OCI-LY1 (cell line): ENCODE data around the gene PIAS4.

Source experiments
- H2AFZ ChIP-seq: fragments of 200-600 bp; sonication (generic), shearing (Covaris generic); 2 replicates; pipeline ENCODE4 v1.6.0; 2014; ENCODE audit warnings: antibody characterized with exemption, mild to moderate bottlenecking, low read length
- H3F3A ChIP-seq: fragments of 200-600 bp; sonication (generic), shearing (Covaris generic); 2 replicates; pipeline ENCODE4 v1.6.0; 2014; ENCODE audit warnings: mild to moderate bottlenecking, antibody characterized with exemption, low read length, moderate library complexity; ENCODE audit not compliant: insufficient read depth
- H3K27ac ChIP-seq: fragments of 200-600 bp; sonication (generic); 2 replicates; pipeline ENCODE4 v1.5.1; 2014; ENCODE audit warnings: low read length, mixed run types, mild to moderate bottlenecking, low read depth; ENCODE audit not compliant: poor library complexity, severe bottlenecking
- H3K27me3 ChIP-seq: fragments of 200-600 bp; sonication (generic); 2 replicates; pipeline ENCODE4 v1.6.0; 2014; ENCODE audit warnings: antibody characterized with exemption, mild to moderate bottlenecking, low read length, moderate library complexity; ENCODE audit not compliant: insufficient read depth
- H3K36me3 ChIP-seq: fragments of 200-600 bp; sonication (generic); 2 replicates; pipeline ENCODE4 v1.6.1; 2014; ENCODE audit warnings: mild to moderate bottlenecking, antibody characterized with exemption, low read length, moderate library complexity, mixed read lengths; ENCODE audit not compliant: insufficient read depth
- H3K4me1 ChIP-seq: fragments of 200-600 bp; sonication (generic); 2 replicates; pipeline ENCODE4 v1.5.1; 2014; ENCODE audit warnings: mild to moderate bottlenecking, low read length, moderate library complexity; ENCODE audit not compliant: insufficient read depth, severe bottlenecking
- H3K4me2 ChIP-seq: fragments of 200-600 bp; sonication (generic), shearing (Covaris generic); 2 replicates; pipeline ENCODE4 v1.6.1; 2014; ENCODE audit warnings: low read length
- H3K4me3 ChIP-seq: fragments of 200-600 bp; sonication (generic); 2 replicates; pipeline ENCODE4 v1.5.1; 2014; ENCODE audit warnings: low read length, low read depth, mild to moderate bottlenecking, mixed read lengths; ENCODE audit not compliant: poor library complexity, severe bottlenecking
- H3K79me2 ChIP-seq: fragments of 200-600 bp; shearing (Covaris generic); 2 replicates; pipeline ENCODE4 v1.6.1; 2016; ENCODE audit warnings: mixed run types, low read length, mixed read lengths; ENCODE audit not compliant: insufficient read depth
- H3K9ac ChIP-seq: fragments of 200-600 bp; sonication (generic), shearing (Covaris generic); 2 replicates; pipeline ENCODE4 v1.6.1; 2014; ENCODE audit warnings: mild to moderate bottlenecking, low read length, mixed read lengths
- H3K9me2 ChIP-seq: fragments of 200-600 bp; sonication (generic), shearing (Covaris generic); 2 replicates; pipeline ENCODE4 v1.6.1; 2014; ENCODE audit warnings: low read depth, mild to moderate bottlenecking, low read length, mixed read lengths
- H3K9me3 ChIP-seq: fragments of 200-600 bp; shearing (Covaris generic); 2 replicates; pipeline ENCODE4 v1.6.1; 2014; ENCODE audit warnings: low read length, mixed read lengths
- H4K20me1 ChIP-seq: fragments of 200-600 bp; sonication (generic), shearing (Covaris generic); 2 replicates; pipeline ENCODE4 v1.6.0; 2016; ENCODE audit warnings: mild to moderate bottlenecking, low read length; ENCODE audit not compliant: insufficient read depth
- EZH2 ChIP-seq: fragments of 200-600 bp; sonication (generic), shearing (Covaris generic); IDR thresholded peaks from 2 replicates; pipeline ENCODE4 v1.8.0; 2017; ENCODE audit warnings: borderline replicate concordance, mixed run types, mild to moderate bottlenecking, antibody characterized with exemption, low read length, moderate library complexity, mixed read lengths
- TF ChIP-seq, protein P1 (sequence below): fragments of 200-600 bp; sonication (generic), shearing (Covaris generic); IDR thresholded peaks from 2 replicates; pipeline ENCODE4 v1.5.1; 2017; ENCODE audit warnings: mild to moderate bottlenecking, antibody characterized with exemption, low read length, moderate library complexity, mixed read lengths

The PIAS4 gene

DNA sequence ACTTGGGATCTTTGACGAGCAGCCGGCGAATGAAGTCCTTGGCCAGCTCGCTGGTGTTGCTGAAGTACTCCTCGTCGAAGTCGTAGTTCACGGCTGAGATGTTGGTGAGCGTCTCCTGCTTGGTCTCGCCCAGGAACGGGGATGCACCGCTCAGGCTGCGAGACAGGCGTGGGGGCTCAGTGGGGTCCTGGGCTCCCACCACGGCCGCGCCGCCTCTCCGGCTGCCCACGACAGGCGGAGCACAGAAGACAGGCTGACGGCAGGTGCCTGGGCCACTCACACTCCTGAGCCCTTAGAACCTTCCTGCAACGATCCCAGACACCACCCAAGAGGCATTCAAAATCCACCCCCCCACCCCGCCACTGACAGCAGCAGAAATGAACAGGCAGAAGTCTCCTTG lies 46.5 kb upstream of the PIAS4 start:
- no peaks in the 10 kb centered on the region for H3K79me2 ChIP-seq
- H3K9ac ChIP-seq: no peak overlapping the region
- no peaks in the 10 kb centered on the region for H4K20me1 ChIP-seq
- no peak overlapping the region for H3K4me2 ChIP-seq
- H3K4me1 ChIP-seq: no peaks in the 10 kb centered on the region
- no peaks in the 10 kb centered on the region for H3K27me3 ChIP-seq
- H3K9me3 ChIP-seq: no peaks in the 10 kb centered on the region
- TF ChIP-seq EZH2: no peak
- TF ChIP-seq, protein P1, sequence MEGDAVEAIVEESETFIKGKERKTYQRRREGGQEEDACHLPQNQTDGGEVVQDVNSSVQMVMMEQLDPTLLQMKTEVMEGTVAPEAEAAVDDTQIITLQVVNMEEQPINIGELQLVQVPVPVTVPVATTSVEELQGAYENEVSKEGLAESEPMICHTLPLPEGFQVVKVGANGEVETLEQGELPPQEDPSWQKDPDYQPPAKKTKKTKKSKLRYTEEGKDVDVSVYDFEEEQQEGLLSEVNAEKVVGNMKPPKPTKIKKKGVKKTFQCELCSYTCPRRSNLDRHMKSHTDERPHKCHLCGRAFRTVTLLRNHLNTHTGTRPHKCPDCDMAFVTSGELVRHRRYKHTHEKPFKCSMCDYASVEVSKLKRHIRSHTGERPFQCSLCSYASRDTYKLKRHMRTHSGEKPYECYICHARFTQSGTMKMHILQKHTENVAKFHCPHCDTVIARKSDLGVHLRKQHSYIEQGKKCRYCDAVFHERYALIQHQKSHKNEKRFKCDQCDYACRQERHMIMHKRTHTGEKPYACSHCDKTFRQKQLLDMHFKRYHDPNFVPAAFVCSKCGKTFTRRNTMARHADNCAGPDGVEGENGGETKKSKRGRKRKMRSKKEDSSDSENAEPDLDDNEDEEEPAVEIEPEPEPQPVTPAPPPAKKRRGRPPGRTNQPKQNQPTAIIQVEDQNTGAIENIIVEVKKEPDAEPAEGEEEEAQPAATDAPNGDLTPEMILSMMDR: no peak
- no peaks in the 10 kb centered on the region for H3K9me2 ChIP-seq
- peaks cover 57% of the 10 kb centered on the region for H3K36me3 ChIP-seq
- no peak overlapping the region for H2AFZ ChIP-seq
- H3F3A ChIP-seq: no peaks in the 10 kb centered on the region
- H3K27ac ChIP-seq: no peak overlapping the region
- H3K4me3 ChIP-seq: no peak overlapping the region

DNA sequence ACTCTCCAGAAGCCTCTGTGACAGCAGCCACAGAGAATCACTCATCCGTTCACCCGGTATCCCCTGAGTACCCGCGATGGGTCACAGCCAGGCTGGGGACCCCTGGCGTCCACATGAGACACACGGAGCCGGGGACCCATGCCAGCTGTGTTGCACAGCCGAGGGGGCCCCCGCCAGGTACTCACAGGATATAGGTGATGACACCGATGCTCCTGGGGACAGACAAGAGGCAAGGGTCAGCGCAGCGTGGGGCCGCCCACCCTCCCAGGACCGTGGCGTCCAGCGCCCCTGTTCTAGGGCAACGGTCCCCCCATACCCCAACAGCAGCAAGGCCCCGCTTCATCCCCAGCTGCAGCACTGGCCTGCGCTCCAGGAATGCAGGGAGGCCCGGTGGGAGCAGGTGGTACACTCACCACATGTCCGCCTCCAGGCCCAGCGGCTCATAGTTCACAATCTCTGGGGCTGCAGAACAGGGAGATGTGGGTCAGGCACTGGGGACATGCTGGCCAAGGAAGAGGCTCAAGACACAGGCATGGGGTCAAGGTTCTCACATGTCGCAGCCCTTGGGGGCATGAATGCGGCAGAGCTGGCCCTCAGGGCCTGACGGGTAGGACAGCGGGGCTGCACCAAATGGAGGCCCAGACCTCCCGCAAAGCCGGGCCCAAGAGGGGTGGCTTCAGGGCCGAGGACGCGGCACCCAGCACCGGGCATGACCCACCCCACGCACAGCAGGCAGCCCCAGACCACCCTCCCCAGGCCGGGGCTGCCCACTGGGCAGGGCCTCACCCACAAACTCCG lies 43.9 kb upstream of the PIAS4 start:
- Histone ChIP-seq H3K4me1 (no peaks in the 10 kb centered on the region), H3K9me2 (no peaks in the 10 kb centered on the region), H3K79me2 (no peaks in the 10 kb centered on the region), H4K20me1 (no peaks in the 10 kb centered on the region), H3K9me3 (no peaks in the 10 kb centered on the region), H3K4me3 (no peak overlapping the region), H3K9ac (no peak overlapping the region), H3F3A (no peaks in the 10 kb centered on the region), H3K27me3 (no peaks in the 10 kb centered on the region), H3K27ac (no peak overlapping the region), H2AFZ (no peak overlapping the region), H3K4me2 (no peak overlapping the region), H3K36me3 (peaks cover 66% of the 10 kb centered on the region)
- TF ChIP-seq EZH2: no peak
- TF ChIP-seq, protein P1: no peak

DNA sequence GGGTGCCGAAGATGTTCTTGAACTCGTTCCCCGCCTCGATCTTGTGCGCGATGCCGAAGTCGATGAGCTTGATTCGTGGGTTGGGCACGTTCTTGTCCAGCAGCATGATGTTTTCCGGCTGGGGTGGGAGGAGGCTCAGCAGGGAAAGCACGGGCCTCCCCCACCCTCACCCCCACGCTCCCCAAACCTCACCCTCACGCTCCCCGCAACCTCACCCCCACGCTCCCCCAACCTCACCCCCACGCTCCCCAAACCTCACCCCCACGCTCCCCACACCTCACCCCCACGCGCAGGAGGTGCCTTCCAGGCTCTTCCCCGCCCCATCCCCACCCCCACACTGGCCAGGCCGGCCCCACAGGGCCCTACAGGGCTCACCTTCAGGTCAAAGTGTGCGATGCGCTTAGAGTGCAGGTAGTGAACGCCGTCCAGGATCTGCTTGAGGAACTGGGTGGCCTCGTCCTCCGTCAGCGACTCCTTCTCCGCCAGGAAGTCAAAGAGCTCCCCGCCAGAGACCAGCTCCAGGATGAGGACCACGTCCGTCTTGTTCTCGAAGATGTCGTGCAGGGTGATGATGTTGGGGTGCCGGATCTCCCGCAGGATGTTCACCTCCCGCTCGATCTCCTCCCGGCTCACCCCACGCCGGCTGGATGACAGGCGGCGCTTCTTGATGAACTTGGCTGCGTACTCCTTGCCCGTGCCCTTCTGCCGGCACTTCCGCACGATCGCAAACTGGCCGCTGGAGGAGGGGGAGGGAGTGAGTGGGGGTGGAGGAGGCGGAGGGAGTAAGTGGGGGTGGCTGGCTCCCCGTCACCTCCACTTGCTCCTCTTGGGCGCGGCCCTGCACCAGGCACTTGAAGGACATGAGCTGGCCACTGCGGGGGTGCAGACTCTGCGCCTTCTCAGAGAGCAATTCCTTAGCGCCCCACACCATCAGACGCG lies 43.0 kb upstream of the PIAS4 start:
- no peak overlapping the region for H2AFZ ChIP-seq
- no peak overlapping the region for H3K4me3 ChIP-seq
- no peak overlapping the region for H3K9ac ChIP-seq
- H3F3A ChIP-seq: no peaks in the 10 kb centered on the region
- H3K79me2 ChIP-seq: no peaks in the 10 kb centered on the region; the same call in 1 of the 2 replicates
- H3K27ac ChIP-seq: no peak overlapping the region
- H3K4me2 ChIP-seq: no peak overlapping the region
- no peaks in the 10 kb centered on the region for H4K20me1 ChIP-seq
- no peaks in the 10 kb centered on the region for H3K27me3 ChIP-seq
- peaks cover 67% of the 10 kb centered on the region for H3K36me3 ChIP-seq
- TF ChIP-seq, protein P1: no peak
- TF ChIP-seq EZH2: no peak
- no peaks in the 10 kb centered on the region for H3K9me2 ChIP-seq
- H3K9me3 ChIP-seq: no peaks in the 10 kb centered on the region
- peaks cover 2% of the 10 kb centered on the region for H3K4me1 ChIP-seq
